ENCODE results near the gene CIB4.

Gene CIB4

GRCh38 chr2:26575836-26576564, 65.2 kb downstream of the CIB4 start:
- H3K27me3 ChIP-seq (ENCODE audit: control insufficient read depth in 3 of 3, insufficient read depth in 3 of 3, low read depth in 1 of 3, low read length in 3 of 3): peaks cover 0 to 45% (median 2%) of the 10 kb centered on the region in 3 experiments
- no peaks in the 10 kb centered on the region for H3K36me3 ChIP-seq (replicated peaks in 1 of 2; ENCODE audit: control insufficient read depth in 2 of 2, insufficient read depth in 2 of 2, low read length in 2 of 2)
- H3K23ac ChIP-seq (ENCODE audit: low read depth, low read length, poor library complexity): peak overlapping the region; percentile 49
- H2BK15ac ChIP-seq (ENCODE audit: low read length): no peak overlapping the region
- H2AK5ac ChIP-seq (ENCODE audit: low read depth, low read length): peak overlapping the region; percentile 51
- H3K79me1 ChIP-seq (ENCODE audit: low read depth, low read length): no peaks in the 10 kb centered on the region
- H4K8ac ChIP-seq (ENCODE audit: low read depth, low read length): no peak overlapping the region
- no peaks in the 10 kb centered on the region for H3K9me3 ChIP-seq (replicated peaks in 1 of 2; ENCODE audit: control insufficient read depth in 2 of 2, insufficient read depth in 1 of 2, low read depth in 1 of 2, low read length in 2 of 2)
- peak overlapping the region; percentile 77 for H3K4ac ChIP-seq (ENCODE audit: low read length)
- H4K91ac ChIP-seq (ENCODE audit: low read depth, low read length, poor library complexity): no peak overlapping the region
- peaks cover 2 to 8% of the 10 kb centered on the region in 2 donors for H3K4me1 ChIP-seq (ENCODE audit: control insufficient read depth in 2 of 2, insufficient read depth in 1 of 2, low read depth in 1 of 2, low read length in 2 of 2)
- WGBS, 2 donors (ENCODE audit: extremely low coverage in 2 of 2, insufficient read length in 2 of 2, insufficient replicate concordance in 1 of 2): no CpG with 5 or more reads among the region's 17 CpGs
- H2BK12ac ChIP-seq (ENCODE audit: low read length): peak overlapping the region; percentile 27
- H2BK120ac ChIP-seq (ENCODE audit: low read depth, low read length): no peak overlapping the region
- H3K9ac ChIP-seq (ENCODE audit: low read depth, low read length, poor library complexity): no peak overlapping the region
- H3K27ac ChIP-seq (replicated peaks; ENCODE audit: low read length): no peak overlapping the region
- no peak overlapping the region for H3K4me2 ChIP-seq (ENCODE audit: insufficient read depth, low read length, poor library complexity, severe bottlenecking)
- no peak overlapping the region for H3K18ac ChIP-seq (ENCODE audit: low read length)
- H2BK5ac ChIP-seq (ENCODE audit: low read length): no peak overlapping the region
- DNase-seq (ENCODE audit: low spot score): no peak
- no peak overlapping the region for H2AFZ ChIP-seq (ENCODE audit: low read length)
- H3K4me3 ChIP-seq (ENCODE audit: low read length in 2 of 2): no peak overlapping the region
- H3K14ac ChIP-seq (ENCODE audit: low read length): no peak overlapping the region

- H3K4me2 ChIP-seq (ENCODE audit: insufficient read depth, low read length, poor library complexity, severe bottlenecking): no peak overlapping the region
Measured at GRCh38 chr2:26574900-26575560, 66.1 kb downstream of the CIB4 start.

GRCh38 chr2:26574066-26574899, 66.9 kb downstream of the CIB4 start:
- no peak overlapping the region for H3K4ac ChIP-seq (ENCODE audit: low read length)
- WGBS, 2 donors (ENCODE audit: extremely low coverage in 2 of 2, insufficient read length in 2 of 2, insufficient replicate concordance in 1 of 2): no CpG with 5 or more reads among the region's 15 CpGs

More at GRCh38 chr2:26574900-26575560, 66.1 kb downstream of the CIB4 start:
- Histone ChIP-seq H2BK120ac (ENCODE audit: low read depth, low read length) (no peak overlapping the region), H3K18ac (ENCODE audit: low read length) (peak overlapping the region; percentile 11), H3K9ac (ENCODE audit: low read depth, low read length, poor library complexity) (no peak overlapping the region), H3K9me3 (replicated peaks in 1 of 2; ENCODE audit: control insufficient read depth in 2 of 2, insufficient read depth in 1 of 2, low read depth in 1 of 2, low read length in 2 of 2) (no peaks in the 10 kb centered on the region), H3K79me1 (ENCODE audit: low read depth, low read length) (no peaks in the 10 kb centered on the region), H4K91ac (ENCODE audit: low read depth, low read length, poor library complexity) (no peak overlapping the region), H3K27ac (replicated peaks; ENCODE audit: low read length) (no peak overlapping the region), H3K36me3 (replicated peaks in 1 of 2; ENCODE audit: control insufficient read depth in 2 of 2, insufficient read depth in 2 of 2, low read length in 2 of 2) (no peaks in the 10 kb centered on the region), H2BK15ac (ENCODE audit: low read length) (peak overlapping the region; percentile 73), H3K4me1 (ENCODE audit: control insufficient read depth in 2 of 2, insufficient read depth in 1 of 2, low read depth in 1 of 2, low read length in 2 of 2) (peaks cover 2 to 8% of the 10 kb centered on the region in 2 donors), H3K27me3 (ENCODE audit: control insufficient read depth in 3 of 3, insufficient read depth in 3 of 3, low read depth in 1 of 3, low read length in 3 of 3) (peaks cover 0 to 45% (median 2%) of the 10 kb centered on the region in 3 experiments), H3K4ac (ENCODE audit: low read length) (no peak overlapping the region), H2BK5ac (ENCODE audit: low read length) (peak overlapping the region; percentile 47), H2AK5ac (ENCODE audit: low read depth, low read length) (peak overlapping the region; percentile 40), H2AFZ (ENCODE audit: low read length) (no peak overlapping the region), H3K14ac (ENCODE audit: low read length) (no peak overlapping the region), H2BK12ac (ENCODE audit: low read length) (no peak overlapping the region), H4K8ac (ENCODE audit: low read depth, low read length) (no peak overlapping the region), H3K23ac (ENCODE audit: low read depth, low read length, poor library complexity) (no peak overlapping the region), H3K4me3 (ENCODE audit: low read length in 2 of 2) (no peak overlapping the region)
- no peak for DNase-seq (ENCODE audit: low spot score)
- WGBS, 2 donors (ENCODE audit: extremely low coverage in 2 of 2, insufficient read length in 2 of 2, insufficient replicate concordance in 1 of 2): no CpG with 5 or more reads among the region's 17 CpGs

More at GRCh38 chr2:26574066-26574899, 66.9 kb downstream of the CIB4 start:
- Histone ChIP-seq H3K14ac (ENCODE audit: low read length) (no peak overlapping the region), H3K9ac (ENCODE audit: low read depth, low read length, poor library complexity) (no peak overlapping the region), H2BK120ac (ENCODE audit: low read depth, low read length) (no peak overlapping the region), H3K36me3 (replicated peaks in 1 of 2; ENCODE audit: control insufficient read depth in 2 of 2, insufficient read depth in 2 of 2, low read length in 2 of 2) (no peaks in the 10 kb centered on the region), H2BK12ac (ENCODE audit: low read length) (peak overlapping the region; percentile 26), H3K23ac (ENCODE audit: low read depth, low read length, poor library complexity) (no peak overlapping the region), H3K27ac (replicated peaks; ENCODE audit: low read length) (no peak overlapping the region), H2BK5ac (ENCODE audit: low read length) (peak overlapping the region; percentile 47), H3K27me3 (ENCODE audit: control insufficient read depth in 3 of 3, insufficient read depth in 3 of 3, low read depth in 1 of 3, low read length in 3 of 3) (peaks cover 0 to 49% (median 2%) of the 10 kb centered on the region in 3 experiments), H2BK15ac (ENCODE audit: low read length) (peak overlapping the region; percentile 73), H3K4me3 (ENCODE audit: low read length in 2 of 2) (no peak overlapping the region), H2AFZ (ENCODE audit: low read length) (no peak overlapping the region), H3K18ac (ENCODE audit: low read length) (no peak overlapping the region), H3K4me2 (ENCODE audit: insufficient read depth, low read length, poor library complexity, severe bottlenecking) (no peak overlapping the region), H4K8ac (ENCODE audit: low read depth, low read length) (no peak overlapping the region), H2AK5ac (ENCODE audit: low read depth, low read length) (peak overlapping the region; percentile 60), H3K79me1 (ENCODE audit: low read depth, low read length) (no peaks in the 10 kb centered on the region), H3K4me1 (ENCODE audit: control insufficient read depth in 2 of 2, insufficient read depth in 1 of 2, low read depth in 1 of 2, low read length in 2 of 2) (peaks cover 2 to 8% of the 10 kb centered on the region in 2 donors), H3K9me3 (replicated peaks in 1 of 2; ENCODE audit: control insufficient read depth in 2 of 2, insufficient read depth in 1 of 2, low read depth in 1 of 2, low read length in 2 of 2) (no peaks in the 10 kb centered on the region), H4K91ac (ENCODE audit: low read depth, low read length, poor library complexity) (no peak overlapping the region)
- DNase-seq (ENCODE audit: low spot score): no peak

All from neuronal stem cell (in vitro differentiated cells).